ENCODE data around the gene TLNRD1. TPM values are rescaled to one million over a fixed set of nuclear protein-coding genes. Genes with fewer than 3 reads are reported as not detected.
A peak's percentile ranks its signal among the peaks of the same experiment; 100 is the strongest.

Gene TLNRD1
- total and polyA plus RNA-seq, 12 donors, result 4.3 to 19.4 (median 6.3) TPM

DNA sequence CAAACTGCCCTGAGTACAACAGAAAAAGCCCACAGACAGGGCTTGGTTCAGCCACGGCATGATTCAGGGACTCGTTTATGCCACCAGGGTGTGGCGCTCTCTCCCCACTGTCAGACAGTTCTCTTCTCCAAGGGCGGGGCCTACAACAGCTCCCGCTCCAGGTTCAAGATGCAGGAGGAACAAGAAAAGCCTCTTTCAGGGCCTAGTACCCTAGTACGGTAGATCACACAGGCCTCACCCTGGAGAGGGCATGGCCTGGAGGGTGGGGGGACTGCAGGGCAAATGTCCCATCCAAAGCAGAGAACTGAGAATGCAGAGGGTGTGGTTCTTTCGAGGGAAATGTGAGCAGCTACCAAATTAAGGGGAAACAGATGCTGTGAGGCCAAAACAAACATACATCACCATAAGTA, 23.1 kb upstream of the TLNRD1 start:
- TF ChIP-seq, protein P1, sequence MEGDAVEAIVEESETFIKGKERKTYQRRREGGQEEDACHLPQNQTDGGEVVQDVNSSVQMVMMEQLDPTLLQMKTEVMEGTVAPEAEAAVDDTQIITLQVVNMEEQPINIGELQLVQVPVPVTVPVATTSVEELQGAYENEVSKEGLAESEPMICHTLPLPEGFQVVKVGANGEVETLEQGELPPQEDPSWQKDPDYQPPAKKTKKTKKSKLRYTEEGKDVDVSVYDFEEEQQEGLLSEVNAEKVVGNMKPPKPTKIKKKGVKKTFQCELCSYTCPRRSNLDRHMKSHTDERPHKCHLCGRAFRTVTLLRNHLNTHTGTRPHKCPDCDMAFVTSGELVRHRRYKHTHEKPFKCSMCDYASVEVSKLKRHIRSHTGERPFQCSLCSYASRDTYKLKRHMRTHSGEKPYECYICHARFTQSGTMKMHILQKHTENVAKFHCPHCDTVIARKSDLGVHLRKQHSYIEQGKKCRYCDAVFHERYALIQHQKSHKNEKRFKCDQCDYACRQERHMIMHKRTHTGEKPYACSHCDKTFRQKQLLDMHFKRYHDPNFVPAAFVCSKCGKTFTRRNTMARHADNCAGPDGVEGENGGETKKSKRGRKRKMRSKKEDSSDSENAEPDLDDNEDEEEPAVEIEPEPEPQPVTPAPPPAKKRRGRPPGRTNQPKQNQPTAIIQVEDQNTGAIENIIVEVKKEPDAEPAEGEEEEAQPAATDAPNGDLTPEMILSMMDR (IDR thresholded peaks at IDR 0.05), result peak; percentile 13 to 69 (median 55)
- 44 to 45% methylated on average over 7 of the region's 7 CpGs for WGBS, 2 donors
- Histone ChIP-seq H3K36me3 (peaks cover 0 to 77% (median 24%) of the 10 kb centered on the region in 9 donors), H3K27ac (no peak overlapping the region), H3K4me1 (peaks cover 0 to 29% (median 12%) of the 10 kb centered on the region in 9 donors), H3K27me3 (no peaks in the 10 kb centered on the region), H3K9me3 (no peaks in the 10 kb centered on the region), H3K4me3 (no peak overlapping the region)
- ATAC-seq (peak; percentile 50 to 86 (median 78)), DNase-seq (peak; percentile 56 to 57)
- intact Hi-C loops (cut with DNase I), result loop anchor here in 5 of 10 donors (1.0 to 10.0 kb wide), 5 partner anchors 130 to 290 kb away; partner anchors contain the start of gene ABHD17C (in 1 of the 5)

DNA sequence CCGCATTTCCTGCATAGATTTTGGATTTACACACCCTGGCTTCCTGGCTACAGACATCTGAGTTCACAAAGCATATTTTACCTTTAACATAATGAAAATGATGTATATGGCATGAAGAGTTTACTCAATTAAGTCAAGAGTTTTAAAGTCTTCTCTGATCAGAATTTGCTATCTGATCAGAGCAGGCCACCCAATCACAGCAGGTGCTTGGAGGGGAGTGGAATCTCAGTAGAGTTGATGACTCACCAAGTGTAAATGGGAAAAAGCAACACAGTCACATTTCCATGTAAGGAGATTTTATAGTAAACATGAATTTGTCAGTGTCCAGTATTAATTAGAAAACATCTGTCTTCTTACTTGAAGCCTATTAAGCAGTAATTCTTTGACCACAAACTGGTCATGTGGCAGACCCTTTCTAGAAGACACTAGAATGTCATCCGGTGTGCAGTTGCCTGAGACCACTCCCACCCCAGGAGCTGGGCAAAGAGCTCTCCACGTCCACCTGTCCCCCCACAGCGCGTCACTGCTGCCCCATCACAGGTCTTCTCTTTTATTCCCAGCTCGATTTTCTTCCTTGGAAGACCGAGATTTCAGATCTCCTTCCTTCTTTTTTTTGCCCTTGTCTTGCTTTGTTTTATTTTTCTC, 21.9 kb upstream of the TLNRD1 start:
- intact Hi-C loops (cut with DNase I), result loop anchor here in 5 of 10 donors (5.0 to 10.0 kb wide), 4 partner anchors 128 to 288 kb away; partner anchors contain the start of gene ABHD17C (in 1 of the 5)
- Histone ChIP-seq H3K27ac (peak overlapping the region in 1 of 10 donors; percentile 27), H3K4me1 (peaks cover 0 to 34% (median 12%) of the 10 kb centered on the region in 9 donors), H3K36me3 (peaks cover 0 to 69% (median 24%) of the 10 kb centered on the region in 9 donors), H3K4me3 (no peak overlapping the region), H3K27me3 (no peaks in the 10 kb centered on the region), H3K9me3 (no peaks in the 10 kb centered on the region)
- TF ChIP-seq, protein P1 (IDR thresholded peaks at IDR 0.05), result no peak
- DNase-seq (no peak), ATAC-seq (no peak)
- WGBS, 2 donors, result 92 to 93% methylated on average over 7 of the region's 7 CpGs

DNA sequence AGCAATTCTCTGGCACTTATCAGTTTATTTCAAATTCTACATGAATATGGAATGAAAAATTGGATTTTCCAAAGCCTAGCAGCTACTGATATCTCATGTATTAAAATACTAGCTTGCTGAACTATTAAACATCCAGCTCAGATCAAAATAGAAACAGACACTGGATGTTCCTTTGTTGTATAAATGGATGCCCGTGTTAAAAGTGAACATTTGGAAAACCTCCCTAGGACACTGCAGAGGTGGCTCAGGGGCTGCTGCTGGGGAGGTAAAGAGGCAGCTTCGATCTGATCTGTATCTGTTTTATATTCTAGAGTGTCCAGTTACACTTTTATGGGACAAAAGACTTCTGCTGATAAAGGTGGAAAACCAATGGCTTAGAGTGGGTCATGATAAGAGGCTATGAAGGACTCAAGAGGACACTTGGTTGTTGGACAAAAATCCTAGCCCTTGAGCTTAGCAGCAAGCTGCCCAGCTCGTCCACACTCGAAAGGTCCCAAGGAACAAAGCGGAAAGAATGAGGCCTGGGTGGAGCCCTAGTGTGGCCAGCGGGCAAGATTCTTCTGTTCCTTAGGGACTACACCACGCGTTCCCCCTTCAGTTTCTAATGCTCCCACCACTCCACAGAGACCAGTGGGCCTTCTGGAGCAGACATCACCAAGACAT, 21.1 kb upstream of the TLNRD1 start:
- peak in 2 of 8 donors; percentile 56 to 74 for ATAC-seq
- Histone ChIP-seq H3K4me3 (no peak overlapping the region), H3K9me3 (no peaks in the 10 kb centered on the region), H3K4me1 (peaks cover 0 to 39% (median 20%) of the 10 kb centered on the region in 9 donors), H3K27me3 (no peaks in the 10 kb centered on the region), H3K27ac (peak overlapping the region in 1 of 10 donors; percentile 27), H3K36me3 (peaks cover 0 to 65% (median 24%) of the 10 kb centered on the region in 9 donors)
- intact Hi-C loops (cut with DNase I), result loop anchor here in 6 of 10 donors (5.0 to 10.0 kb wide), 5 partner anchors 128 to 293 kb away; partner anchors contain the start of gene ABHD17C (in 1 of the 6)
- 66 to 77% methylated on average over 8 of the region's 8 CpGs for WGBS, 2 donors
- TF ChIP-seq, protein P1 (IDR thresholded peaks at IDR 0.05), result no peak
- DNase-seq, result no peak

DNA sequence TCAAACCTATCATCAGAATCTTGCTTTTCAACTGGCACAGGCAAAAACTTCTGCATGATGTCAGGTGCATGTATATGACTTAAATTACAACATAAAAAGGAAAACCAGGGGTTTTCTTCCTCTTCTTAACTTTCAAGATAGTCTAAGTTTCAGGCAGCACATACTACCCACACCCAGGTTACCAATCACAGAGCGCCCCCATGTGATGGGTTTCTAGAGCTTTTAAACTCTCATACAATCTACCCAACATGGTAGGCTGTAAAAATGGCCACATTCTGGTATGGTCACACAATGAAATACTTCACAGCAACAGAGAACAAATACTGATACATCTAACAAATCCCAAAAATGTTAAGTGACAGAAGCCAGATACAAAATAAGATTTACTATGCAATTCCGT, 18.5 kb upstream of the TLNRD1 start:
- Histone ChIP-seq H3K4me1 (peaks cover 0 to 63% (median 42%) of the 10 kb centered on the region in 9 donors), H3K9me3 (no peaks in the 10 kb centered on the region), H3K27me3 (no peaks in the 10 kb centered on the region), H3K4me3 (no peak overlapping the region), H3K27ac (no peak overlapping the region), H3K36me3 (peaks cover 0 to 54% (median 24%) of the 10 kb centered on the region in 9 donors)
- intact Hi-C loops (cut with DNase I), result loop anchor here in 1 of 10 donors (5.0 kb wide), 1 partner anchor 290 kb away; no protein-coding TSS in a partner anchor
- ATAC-seq, result no peak
- TF ChIP-seq, protein P1 (IDR thresholded peaks at IDR 0.05), result no peak
- WGBS, 2 donors, result 94 to 98% methylated on average over 2 of the region's 2 CpGs
- no peak for DNase-seq
